HG03575 (cell line): ENCODE data around the gene PHAF1.

Experiments
- ATAC-seq: cut with Tn5 transposase; IDR thresholded peaks from one replicate; pipeline ENCODE4 v1.9.1; 2021; ENCODE audit not compliant: unreplicated experiment, insufficient number of reproducible peaks, low FRiP score; ENCODE audit errors: extremely low read depth

PHAF1 gene

DNA sequence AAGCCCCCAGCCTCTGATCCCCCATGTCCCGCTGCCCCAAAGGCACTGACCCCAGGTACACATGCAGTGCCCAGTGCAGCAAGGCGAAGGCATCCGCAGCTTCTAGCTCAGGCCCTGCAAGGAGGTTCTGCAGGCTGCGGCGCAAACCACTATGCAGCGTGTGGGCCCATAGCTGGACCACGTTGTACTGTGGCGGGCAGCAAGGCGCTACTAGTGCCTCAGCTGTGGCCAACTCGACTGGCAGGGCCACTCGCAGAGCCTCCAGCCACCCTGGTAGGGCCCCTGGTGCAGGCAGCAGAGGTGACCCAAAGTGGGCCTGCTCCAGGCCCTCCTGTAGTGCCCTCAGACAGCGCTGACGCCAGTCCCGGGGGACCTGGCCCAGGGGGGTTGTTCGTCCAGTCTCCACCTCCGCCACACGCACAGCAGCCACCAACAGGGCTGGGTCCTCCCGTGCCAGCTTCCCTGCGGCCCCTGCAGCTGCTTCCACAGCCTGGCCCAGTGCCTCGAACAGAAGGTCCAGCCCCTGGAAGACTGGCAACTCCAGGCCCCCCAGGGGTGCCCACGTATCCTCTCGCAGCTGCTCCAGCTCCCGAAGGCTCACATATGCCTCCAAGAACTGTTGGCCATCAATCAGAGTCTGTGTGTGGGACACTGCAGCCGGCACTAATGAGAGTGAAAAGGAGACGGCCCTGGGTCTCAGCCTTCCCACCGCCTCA is 77.6 kb downstream of the PHAF1 start:
- ATAC-seq = no peak

DNA sequence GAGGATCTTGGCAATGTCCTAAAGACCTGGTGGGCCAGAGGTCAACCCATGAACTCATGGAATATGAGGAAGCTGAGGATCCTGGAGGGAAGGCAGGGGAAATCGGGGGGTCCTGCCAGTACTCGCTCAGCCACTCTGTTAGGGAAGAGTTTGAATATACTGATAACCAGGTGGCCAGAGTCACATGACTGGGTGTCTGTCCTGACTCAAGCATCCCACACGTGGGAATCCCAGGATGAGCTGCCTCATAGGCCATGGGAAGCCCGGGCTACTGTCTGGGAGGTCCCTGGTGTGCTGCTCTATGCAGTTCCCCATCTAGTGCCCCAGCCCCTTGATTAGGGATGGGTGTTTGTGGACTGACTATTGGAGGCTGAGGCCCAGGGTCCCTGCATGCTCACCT is 78.6 kb downstream of the PHAF1 start:
- no peak for ATAC-seq

DNA sequence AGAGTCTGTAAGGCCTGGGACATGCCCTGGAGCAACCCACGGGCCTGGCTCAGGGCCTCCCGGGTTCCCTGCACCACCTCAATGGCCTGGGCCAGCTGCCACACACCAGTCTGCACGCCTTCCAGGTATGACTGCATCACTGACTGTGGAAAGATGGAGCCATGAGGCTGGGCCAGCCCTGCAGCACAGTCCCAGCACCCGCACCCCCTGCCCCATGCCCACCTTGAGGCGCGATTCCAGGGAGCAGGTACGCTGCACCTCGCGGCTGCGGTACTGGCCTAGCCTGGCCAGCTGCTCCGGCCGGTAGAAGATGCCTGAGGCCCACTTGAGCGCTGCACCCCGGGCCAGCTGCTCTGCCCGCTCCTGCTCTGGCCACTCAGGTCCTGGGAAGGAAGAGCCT is 79.1 kb downstream of the PHAF1 start:
- no peak for ATAC-seq

DNA sequence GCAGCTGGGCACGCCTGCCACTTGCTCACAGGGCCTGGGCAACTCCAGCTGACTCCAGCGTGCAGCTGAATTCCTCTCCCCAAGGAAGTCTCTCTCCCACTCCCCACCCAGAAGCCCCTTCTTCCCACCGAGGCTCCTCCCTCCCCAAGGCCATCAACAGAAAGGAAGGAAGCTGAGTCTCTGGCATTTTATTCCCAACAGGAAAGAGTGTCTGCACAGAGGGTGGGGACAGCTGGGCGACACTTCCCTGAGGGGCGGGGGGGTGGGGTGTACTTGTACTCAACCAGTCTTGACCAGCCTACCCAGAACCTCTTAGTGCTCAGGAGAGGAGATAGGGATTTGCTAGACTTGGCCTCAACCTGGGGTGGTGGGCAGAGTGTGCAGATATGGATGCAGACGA is 80.3 kb downstream of the PHAF1 start, which contains the start of gene EXOC3L1:
TSS of gene EXOC3L1 (minus strand) at position 96 of the 400 bp plus-strand sequence. CDS start 460 bp downstream, outside the sequence.
- ATAC-seq = no peak

GRCh38 chr16:67190448-67191399 is 81.0 kb downstream of the PHAF1 start:
- no peak for ATAC-seq

DNA sequence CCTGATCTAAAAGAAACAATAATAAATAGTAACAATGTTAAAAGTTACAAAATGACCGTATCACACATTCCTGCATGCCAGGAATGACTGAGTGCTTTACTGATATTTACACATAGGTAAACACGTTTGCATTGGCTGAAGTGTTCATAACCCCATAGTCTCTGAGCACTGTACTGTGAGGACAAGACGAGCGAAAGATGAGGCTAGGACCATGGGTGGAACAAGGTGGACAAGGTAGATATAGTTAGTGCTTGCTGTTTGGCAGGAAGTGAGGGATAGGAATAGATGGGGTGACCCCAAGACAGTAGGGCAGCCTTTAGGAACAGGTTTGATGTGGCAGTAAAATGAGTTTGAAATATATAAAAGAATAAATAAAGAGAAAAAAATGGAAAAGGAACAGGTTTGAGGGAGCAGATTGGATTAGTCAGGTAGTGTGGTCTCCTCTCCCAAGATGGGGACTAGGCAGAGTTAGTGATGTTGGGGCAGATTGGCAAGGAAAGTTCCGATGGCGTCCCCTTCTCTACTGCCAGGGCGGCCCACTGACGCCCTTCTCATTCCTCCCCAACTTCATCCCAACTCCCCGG is 81.8 kb downstream of the PHAF1 start:
- ATAC-seq = no peak

GRCh38 chr16:67191995-67192681 is 82.4 kb downstream of the PHAF1 start, which contains the start of gene E2F4:
Gene E2F4, plus strand, starts transcription at chr16:67192155. Its CDS starts 73 bp downstream, at chr16:67192228.
- ATAC-seq = no peak

DNA sequence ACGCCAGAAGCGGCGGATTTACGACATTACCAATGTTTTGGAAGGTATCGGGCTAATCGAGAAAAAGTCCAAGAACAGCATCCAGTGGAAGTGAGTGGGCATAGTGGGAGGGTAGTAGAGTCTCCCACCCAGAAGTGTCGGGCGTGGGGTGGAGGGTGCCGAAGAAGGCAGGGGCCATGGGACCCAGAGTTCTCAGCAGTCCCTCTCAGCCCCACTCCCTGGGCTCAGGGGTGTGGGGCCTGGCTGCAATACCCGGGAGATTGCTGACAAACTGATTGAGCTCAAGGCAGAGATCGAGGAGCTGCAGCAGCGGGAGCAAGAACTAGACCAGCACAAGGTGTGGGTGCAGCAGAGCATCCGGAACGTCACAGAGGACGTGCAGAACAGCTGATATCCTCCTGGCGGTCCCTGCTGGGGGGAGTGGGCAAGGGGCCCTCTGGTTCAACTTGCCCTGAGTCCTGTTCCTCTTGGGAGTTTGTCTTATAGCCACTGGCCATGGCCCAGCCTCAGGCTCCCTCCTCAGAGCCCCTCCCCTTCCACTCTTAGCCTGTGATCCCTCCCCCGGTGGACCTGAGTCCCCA is 83.1 kb downstream of the PHAF1 start:
- ATAC-seq = no peak

DNA sequence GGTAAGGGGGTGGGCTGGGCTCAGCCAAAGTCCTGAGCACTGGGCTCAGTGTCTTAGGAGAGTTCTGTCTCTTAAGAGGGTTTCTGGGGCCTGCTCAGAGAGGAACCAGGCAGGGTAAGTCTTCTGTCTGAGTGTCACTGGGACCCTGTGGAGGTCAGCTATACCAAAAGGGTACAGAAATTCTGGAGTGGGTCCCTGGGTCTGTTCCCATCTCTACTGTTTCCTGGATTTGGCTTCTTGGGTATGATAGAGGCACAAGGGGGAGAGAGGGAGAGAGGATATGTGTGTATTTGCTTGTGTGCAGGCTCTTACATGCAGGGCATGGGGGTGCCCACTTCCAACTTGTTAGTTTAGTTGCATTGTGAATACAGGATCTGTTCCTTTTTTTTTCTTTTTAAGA is 83.8 kb downstream of the PHAF1 start:
- no peak for ATAC-seq

DNA sequence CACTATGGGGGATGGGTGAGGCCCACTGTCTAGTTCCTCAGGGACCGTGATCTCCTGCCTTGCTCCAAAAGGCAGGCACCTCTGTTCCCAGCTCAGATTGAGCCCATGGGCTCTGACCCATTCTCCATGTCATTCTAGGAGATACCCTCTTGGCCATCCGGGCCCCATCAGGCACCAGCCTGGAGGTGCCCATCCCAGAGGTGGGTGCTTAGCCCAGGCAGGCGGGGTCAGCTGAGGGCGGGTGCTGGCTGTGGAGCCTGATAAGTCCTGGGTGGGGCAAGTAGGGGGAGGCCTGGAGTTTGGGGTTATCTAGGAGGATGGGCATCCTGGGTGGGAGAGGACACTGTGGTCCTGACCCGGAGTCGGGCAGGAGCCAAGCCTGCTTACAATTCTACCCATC is 84.5 kb downstream of the PHAF1 start:
- no peak for ATAC-seq

DNA sequence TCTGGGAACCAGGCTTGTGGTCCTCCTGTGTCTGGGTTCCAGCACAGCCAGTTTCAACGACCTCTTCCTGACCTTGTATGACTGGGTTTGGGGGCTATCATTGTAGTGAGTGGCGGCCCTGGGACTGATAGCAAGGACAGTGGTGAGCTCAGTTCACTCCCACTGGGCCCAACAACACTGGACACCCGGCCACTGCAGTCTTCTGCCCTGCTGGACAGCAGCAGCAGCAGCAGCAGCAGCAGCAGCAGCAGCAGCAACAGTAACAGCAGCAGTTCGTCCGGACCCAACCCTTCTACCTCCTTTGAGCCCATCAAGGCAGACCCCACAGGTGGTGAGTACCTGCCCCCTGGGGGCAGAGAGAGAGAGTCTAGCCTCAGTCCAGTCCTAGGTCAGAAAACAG is 85.9 kb downstream of the PHAF1 start:
- no peak for ATAC-seq

- ATAC-seq = no peak
These were observed 87.1 kb downstream of the PHAF1 start for GRCh38 chr16:67196881-67197280.

- ATAC-seq = no peak
These were observed 88.0 kb downstream of the PHAF1 start for GRCh38 chr16:67197704-67198103.
